CD4-positive, alpha-beta T cell treated with Interleukin-10 for 1 hour (primary cell): ENCODE measurements around the gene TMEM170B.

Experiments
- DNase-seq: peaks from one replicate; pipeline ENCODE4 v3.0.0-alpha.2; 2020

TMEM170B gene, protein sequence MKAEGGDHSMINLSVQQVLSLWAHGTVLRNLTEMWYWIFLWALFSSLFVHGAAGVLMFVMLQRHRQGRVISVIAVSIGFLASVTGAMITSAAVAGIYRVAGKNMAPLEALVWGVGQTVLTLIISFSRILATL

DNA sequence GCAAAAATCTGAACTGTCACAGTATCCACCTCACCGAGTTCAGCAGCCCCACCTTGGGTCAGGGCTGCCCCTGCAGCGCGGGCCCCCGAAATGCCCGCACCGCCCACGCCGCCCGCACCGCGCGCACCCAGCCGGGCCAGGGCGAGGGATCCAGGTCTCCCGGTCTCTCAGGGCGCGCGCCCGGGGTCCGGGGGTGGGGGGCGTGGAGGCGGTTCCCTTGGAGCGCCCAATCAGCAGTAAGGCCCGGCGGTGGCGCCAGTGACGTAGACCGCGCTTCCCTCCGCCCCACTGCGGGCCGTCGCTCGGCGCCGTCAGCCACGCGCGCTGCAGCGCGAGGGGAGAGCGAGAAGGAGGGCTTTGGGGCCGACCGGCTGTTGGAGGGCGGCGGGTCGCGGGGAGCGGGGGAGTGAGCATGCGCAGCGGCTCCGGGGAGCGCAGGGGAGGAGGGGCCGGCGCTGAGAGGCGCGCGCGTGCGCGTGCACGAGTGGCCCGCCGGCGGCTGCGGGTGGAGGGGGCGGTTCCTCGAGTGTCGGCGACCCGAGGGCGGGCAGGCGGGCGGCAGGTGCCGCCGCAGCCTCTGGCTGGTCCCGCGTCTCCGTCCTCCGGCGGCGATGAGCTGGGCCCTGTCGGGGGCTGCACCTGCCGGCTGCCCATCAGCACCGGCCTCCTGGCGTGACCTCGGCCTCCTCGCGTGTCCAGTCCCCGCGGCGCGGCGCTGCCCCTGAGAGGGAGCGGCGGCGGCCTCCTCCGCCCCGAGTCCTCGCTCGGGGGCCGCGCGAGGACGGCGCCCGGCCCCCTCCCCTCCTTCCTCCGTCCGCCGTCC, at the start of gene TMEM170B:
Gene TMEM170B (plus strand): TSS at position 521 of the 823 bp plus-strand sequence. CDS start 529 bp downstream, outside the sequence.
- DNase-seq, result peak; percentile 97

DNA sequence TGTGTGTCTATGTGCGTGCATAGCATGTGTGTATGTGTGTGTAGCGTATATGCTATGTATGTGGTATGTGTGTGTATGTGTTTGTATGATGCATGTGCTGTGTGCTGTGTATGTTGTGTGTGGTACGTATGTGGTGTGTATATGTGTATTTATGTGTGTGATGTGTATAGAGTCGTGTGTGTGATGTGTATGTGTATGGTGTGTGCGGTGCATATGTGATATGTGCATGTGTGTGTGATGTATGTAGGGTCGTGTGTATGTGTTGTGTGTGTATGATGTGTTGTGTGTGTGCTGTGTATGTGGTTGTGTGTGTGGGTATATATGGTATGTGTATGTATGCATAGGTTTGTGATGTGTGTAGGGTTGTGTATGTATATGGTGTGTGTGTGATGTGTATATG, 46.6 kb upstream of the TMEM170B start:
- DNase-seq, result no peak

DNA sequence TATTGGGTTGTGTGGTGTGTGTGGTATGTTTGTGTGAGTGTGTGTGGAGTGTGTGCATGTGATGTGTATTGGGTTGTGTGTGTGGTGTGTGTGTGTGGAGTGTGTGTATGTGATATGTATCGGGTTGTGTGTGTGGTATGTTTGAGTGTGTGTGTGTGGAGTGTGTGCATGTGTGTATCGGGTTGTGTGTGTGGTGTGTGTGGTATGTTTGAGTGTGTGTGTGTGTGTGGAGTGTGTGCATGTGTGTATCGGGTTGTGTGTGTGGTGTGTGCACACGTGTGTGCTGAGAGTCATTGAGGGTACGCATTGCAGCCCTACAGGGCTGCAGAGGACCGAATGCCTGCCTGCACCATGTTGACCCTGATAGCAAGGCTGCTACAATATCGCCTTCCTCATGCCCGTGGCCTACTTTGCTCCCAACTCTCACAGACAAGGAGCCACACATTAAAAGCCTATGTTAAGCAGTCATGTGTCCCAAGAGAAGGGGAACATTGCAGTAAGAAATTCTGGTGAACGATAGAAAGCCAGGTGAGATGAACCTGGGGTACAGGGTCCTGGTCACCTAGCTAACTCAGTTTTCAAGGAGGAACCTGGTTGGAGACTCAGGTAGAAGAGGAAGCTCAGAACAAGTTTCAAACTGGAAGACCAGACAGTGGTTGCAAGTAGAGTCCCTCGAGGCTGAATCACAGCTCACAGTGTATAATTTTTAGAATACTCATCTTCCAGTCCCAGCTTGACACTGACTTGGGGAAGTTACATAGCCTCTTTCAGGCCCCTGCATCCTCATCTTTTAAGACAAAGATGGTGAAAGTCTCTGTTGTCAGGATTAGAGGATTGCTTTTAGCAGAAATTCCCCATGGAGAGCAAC, 45.7 kb upstream of the TMEM170B start:
- DNase-seq, result no peak

DNA sequence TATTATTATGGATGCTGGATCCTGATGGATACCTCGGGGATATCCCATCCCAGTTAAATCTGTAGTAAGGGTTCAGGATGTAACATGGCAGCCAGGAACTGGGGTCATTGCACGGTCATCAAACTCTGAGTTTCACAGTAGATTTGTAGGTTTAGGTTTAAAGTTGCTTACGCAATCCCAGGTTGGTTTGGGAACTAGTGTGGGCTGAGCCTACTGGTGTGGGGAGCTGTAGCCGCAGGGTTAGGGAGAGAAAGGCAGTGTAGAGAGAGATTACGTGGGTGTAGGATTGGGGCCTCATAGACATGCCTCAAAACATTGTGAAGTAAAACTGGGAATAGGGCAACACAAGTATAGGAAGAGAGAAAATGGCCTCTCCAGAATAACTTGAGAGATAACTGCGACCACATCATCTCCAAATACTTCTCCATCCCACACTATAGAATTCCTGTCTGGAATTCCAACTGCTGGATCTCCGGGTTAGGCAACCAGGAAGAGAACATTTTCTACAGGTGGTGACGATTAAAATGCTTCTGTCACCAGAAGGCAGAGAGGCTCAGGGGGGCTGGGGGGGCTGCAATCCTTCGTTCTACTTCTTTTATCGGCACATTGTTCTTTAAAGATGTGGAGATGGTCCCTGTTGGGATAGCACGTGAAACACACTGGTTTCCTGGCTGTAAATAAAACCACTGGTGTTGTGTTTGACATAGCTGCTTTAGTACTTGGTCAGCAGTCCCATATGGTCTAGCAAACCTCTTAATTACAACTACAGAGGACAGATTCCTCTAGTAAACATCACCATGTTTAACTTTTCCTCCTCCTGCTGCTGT, 44.9 kb upstream of the TMEM170B start:
- no peak for DNase-seq

DNA sequence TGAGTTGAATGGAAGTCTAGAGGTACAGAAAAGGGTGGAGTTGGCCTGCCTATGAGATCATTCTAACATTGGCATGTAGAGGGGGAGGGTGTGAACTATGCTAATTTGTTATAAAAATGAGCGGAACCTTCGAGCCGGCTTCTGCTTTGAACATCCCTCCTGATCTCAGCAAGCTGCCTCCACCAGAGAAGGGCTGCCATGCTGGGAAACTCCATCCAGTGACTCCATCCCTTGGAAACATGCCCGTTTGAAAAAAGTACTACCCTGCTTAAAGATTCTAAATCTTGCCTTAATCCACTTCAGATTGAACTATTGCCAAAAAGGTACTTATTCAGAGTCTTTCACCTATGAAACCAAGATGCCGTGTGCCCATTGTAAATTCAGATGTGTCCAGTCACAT, 43.6 kb upstream of the TMEM170B start:
- no peak for DNase-seq

DNA sequence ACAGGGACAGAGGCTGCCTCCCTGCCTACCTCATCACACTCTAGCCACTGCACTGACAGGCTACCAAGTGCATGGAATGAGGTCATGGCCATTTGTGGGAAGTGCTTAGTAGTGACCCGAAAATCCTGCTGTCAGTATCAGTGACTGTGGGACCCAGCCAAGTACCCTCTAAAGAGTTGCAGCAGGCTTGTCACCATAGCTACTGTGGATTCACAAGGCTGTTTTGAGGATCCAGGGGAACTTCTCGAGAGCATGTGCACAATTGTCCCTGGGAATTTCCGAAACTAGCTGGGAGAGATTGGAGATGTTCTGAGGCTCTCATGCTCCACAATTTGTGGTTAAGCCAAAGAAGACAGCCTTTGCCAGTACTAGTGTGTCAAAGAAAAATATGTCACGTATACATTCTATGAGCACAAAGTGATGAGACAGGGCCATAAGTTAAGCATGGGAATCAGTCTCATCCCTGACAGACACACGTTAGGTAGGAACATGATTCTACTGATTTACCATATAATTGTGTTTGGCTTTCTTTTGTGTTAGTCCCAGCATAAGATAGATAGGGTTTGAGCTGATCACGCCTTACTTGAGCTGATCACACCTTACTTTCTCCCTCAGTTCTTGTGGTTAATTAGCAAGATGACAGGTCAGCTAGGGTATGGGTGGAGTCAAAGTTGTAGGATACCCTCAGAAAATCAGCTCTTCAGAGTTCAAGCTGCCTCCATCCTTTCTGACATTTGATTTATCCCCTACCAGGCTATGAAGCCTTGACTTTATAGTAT, 42.6 kb upstream of the TMEM170B start:
- DNase-seq, result no peak

DNA sequence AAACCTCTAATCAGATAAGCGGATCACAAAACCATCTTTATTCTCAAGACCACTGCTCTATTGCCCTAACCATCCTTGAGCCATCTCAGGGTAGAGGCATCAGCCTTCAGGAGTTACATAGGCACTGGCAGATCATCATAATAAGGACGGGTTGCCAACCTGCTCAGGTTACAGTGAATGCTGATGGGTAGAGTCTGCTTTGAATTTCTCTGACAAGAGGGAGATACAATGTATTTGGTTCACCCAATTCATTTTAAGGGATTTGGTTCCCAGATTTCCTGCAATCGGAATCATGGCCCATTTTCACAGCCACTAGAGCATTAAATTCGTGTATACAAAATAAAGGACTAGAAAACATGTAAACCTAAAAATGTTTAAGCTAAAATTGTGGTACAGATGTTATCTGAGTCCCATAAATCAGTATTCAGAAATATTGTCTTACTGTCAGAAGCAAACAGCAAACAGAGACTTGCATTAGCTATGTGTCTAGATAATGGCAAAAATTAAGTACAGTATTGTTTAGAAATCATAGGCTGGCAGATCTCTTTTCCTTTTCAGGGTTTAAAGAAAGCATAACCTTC, 41.9 kb upstream of the TMEM170B start:
- no peak for DNase-seq

DNA sequence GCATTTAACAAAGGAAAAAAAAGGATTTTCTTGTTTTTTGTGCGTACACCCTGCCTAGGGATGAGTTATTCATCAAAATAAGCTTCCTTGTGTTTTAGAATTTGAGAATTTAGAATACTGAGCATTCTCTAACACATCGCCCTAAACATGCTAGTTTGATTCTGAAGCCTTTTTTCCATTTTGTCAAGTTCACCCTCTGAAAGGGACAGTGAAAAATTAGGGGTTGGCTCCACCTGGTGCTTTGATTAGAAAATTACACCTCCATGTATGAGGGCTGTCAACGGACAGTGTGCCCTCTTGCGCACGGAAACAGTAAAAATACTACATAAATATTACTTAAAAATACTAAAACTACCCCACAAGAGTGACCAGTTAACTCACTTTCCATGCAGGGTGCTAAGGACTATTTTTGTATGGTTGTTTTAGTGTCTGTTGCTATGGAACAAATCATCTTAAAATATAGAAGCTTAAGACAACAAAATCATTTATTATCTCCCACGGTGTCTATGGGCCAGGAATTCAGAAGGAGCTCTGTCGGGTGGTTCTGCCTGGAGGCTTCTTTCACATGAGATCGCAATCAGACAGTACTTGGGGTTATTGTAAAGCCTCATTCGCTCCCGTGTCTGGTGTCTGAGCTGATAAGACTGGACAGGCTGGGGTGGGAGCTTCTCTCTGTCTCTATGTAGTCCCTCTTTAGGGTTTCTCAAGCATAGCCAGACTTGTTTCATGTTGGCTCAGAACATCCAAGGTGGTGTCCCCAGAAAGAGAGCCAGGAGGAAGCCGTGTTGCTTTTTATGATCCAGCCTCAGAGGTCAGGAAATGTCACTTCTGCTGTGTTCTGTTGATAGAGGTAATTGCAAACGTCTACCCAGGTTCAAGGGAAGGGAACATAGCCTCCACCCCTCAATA, 41.1 kb upstream of the TMEM170B start:
- peak; percentile 88 for DNase-seq

DNA sequence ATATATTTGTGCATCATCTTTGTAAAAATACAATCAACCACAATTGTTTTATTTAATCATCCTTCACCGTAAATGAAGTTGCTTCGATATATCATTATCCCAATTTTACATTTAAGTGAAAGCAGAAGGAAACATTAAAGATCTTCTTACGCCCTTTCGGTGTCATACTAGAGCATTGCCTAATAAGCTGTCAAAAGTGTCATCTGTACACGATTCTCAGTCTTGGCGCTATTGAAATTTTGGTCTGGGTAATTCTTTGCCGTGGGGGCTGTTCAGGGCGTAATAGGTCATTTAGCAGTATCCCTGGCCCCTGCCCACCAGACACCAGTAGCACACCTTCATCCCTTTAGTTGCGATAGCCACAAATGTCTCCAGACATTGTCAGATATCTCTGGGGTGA, 40.4 kb upstream of the TMEM170B start:
- no peak for DNase-seq

DNA sequence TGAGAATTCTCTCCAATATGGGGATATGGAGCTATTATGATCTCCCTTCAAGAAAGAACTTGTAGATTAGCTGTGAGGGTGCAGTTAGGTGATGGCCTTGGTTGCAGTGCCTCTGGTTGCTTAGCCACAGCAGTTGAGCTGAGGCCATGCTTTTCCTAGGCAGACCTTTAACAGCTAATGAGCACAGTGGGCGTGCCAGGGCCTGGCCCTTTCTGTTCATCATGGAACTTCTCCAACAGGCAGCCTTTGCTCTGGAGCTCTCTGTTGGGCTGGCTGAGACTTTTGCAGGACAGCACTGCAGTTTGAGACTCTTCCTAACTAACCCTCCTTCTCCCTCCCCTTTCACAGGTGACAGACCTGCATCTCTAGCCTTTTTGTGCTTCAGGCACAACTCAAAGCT, 39.7 kb upstream of the TMEM170B start:
- no peak for DNase-seq

DNA sequence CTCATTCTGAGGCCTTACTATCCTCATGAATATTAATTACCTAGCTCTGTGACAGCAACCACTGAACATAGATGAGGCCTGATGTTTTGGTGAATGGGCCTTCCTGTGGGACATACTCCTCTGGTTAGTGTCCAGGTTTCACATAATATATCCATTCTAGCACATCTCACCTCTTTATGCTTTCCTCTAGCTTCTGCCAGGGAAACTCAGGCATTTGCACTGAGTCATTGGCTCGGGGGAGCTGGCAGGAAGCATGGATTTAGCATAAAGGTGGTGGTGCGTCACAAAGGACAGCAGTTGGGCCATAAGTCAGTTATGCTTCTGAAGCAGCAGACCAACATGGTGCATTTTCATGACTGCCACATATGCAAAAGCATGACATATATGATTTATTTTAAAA, 37.5 kb upstream of the TMEM170B start:
- no peak for DNase-seq

DNA sequence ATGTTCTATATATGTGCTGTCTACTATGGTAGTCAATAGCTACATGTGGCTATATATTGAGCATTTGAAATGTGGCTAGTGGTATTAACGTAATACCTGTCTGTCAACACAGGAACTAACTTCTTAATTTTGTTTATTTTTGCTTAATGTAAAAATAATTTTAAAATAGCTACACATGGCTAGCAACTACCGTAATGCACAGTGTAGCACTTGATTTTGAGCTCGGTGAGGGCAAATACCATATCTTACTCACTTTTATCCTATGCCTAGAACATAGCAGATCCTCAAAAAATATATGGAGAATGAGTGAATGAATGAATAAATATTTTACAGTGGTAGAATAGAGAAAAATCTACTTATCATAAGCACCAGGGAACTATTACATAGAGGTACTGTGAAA, 28.1 kb upstream of the TMEM170B start:
- no peak for DNase-seq

DNA sequence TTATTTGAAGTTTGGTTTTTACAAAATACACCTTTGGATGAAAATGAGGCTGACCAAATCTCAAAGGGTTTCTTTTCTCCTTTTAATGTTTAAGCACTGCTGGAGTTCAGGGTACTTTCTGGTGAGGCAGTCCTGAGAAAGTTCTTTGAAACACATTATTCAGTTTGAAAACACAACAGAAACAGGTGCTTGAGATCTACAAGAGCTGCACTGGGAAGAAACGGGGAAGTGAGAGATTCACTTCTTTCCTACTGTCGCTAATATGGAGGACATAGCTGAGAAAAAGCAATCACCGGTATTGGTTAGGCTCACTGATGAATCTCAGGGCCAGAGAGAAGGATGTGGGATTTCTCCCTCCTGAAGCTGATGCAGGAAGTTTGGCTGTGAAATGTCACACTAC, 22.9 kb upstream of the TMEM170B start:
- no peak for DNase-seq

DNA sequence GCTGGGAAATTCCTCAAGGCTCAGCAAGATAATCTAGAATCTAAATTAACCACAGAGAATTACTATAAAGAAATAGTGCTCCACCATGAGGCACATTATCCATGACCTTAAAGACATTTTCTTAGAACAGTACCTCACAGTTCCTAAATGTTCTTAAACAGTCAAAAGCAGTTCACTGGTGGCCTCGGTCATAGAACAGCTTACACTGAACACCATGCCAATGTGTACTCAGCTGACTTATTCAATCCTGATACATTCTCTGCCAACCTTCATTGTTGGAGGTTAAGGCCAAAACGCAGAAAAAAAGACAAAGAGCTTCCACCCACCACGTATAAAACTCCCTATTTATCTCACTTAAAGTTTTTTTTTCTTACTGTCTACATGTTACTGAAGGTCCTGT, 21.8 kb upstream of the TMEM170B start:
- DNase-seq, result no peak

DNA sequence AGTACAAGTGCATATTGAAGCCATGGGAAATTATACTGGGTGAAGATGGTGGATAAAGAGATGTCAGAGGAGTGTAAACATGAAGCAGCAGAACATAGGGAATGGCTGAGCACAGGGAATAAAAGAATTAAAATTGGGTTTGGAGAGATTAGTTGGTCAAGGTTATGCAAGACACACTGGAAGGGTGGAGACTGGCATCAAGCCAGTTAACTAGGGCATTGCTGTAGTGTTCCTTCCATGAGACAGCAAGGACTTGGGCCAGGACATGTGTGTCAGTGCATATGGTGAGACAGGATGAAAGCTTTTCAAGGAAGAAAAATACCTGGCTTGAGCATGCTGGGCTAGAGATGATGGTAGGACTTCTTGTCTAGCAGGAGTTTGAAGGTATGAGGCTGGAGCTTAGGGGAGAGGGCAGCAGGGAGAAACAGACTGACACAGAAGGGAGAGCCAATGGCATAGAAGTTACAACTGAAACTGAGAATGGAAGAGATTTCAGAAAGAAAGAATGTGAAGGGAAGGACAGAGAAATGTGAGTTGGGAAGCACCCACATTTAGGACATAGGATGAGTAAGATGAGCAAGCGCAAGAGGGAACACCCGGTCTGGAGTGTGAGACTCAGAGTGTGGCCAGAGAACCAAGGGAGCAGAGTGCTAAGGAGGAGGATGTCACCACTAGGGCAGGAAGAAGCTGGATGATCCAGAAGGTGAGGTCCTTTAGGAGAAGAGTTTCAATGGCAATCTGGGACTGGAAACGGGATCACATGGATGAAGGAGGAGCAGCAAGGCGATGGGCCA, 14.5 kb upstream of the TMEM170B start:
- no peak for DNase-seq

DNA sequence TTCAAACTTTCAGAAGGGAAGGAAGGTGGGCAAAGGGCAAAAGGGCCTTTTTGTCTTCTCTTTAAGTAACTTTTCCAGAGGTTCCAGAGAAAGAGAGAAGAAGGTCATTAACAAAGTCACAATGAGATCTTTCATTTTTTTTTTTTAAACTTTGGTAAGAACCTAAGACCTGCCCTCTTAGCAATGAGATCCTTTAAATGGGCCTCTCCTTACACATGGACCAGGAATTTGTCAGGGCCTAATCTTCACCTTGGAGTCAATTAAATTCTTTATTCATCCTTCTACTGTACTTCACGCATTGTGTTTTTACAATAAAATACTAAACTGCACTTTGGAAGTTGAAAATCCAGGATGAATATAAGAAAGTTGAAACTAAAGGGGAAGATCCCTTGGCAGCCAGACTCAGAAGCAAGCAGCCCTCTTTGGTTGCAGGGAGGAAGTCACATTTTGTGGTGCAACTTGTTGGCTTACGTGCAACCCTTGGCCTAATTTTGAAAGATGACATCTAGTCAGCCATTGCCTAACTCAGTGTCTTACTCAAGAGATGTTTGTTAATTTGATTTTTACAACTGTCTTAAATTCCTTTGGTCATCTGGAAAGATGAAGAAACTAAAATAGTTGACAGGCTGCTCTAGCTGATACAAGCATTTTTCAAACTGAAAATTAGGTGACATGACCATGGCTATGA, 11.9 kb upstream of the TMEM170B start:
- no peak for DNase-seq

DNA sequence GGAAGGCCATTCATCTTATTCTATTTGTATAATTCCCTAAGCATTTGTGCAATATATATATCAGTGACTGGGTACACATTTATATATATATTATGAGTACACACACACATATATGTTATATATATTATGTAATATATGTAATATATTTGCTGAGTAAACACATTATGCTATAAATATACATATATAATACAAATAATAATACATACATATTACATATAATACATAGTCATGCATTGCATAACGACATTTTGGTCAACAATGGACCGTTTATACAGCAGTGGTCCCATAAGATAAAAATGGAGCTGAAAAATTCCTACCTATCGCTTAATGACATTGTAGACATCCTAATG, 11.4 kb upstream of the TMEM170B start:
- no peak for DNase-seq

DNA sequence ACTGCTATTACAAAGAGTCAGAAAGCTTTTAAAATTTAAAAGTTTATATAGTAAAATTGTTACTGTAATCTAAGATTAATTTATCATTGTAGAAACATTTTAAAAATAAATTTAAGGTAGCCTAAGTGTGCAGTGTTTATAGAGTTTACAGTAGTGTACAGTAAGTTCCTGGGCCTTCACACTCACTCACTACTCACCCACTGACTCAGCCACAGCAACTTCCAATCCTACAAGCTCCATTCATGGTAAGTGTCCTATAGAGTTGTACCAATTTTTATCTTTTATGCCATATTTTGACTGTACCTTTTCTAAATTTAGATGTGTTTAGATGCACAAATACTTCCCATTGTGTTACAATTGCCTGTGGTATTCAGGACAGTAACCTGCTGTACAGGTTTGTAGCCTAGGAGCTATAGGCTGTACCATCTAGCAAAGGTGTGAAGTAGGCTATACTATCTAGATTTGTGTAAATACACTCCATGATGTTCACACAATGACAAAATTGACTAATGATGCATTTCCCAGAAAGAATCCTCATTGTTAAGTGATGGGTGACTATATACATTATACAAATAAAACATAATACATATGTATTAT, 10.2 kb upstream of the TMEM170B start:
- no peak for DNase-seq

DNA sequence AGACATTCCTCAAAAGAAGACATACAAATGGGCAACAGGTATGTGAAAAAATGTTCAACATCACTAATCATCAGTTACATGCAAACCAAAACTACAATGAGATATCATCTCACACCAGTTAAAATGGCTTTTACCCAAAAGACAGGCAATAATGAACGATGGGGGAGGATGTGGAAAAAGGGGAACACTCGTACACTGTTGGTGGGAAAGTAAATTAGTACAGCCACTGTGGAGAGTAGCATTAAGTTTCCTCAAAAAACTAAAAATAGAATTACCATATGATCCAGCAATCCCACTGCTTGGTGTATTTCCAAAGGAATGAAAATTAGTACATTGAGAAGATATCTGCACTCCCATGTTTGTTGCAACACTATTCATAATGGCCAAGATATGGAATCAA, 8.6 kb upstream of the TMEM170B start:
- DNase-seq, result no peak
